Hepatocyte (in vitro differentiated cells): ENCODE data around the gene CABS1.

ENCODE experiments used
- EZH2 ChIP-seq: fragments of 200-600 bp; sonication (generic); IDR thresholded peaks from 2 replicates; pipeline ENCODE4 v1.6.1; 2016; ENCODE audit warnings: antibody characterized with exemption, mild to moderate bottlenecking, borderline replicate concordance
- EZH2phosphoT487 ChIP-seq: fragments of 200-600 bp; sonication (generic); IDR thresholded peaks from one replicate; pipeline ENCODE4 v1.6.1; 2018; ENCODE audit warnings: antibody characterized with exemption, mild to moderate bottlenecking, low read depth, moderate library complexity; ENCODE audit not compliant: unreplicated experiment, severe bottlenecking
- TF ChIP-seq, protein P1 (sequence below): fragments of 200-600 bp; sonication (generic); IDR thresholded peaks from 2 replicates; pipeline ENCODE4 v1.5.1; 2016; ENCODE audit warnings: antibody characterized with exemption, mild to moderate bottlenecking; ENCODE audit not compliant: poor library complexity

DNA sequence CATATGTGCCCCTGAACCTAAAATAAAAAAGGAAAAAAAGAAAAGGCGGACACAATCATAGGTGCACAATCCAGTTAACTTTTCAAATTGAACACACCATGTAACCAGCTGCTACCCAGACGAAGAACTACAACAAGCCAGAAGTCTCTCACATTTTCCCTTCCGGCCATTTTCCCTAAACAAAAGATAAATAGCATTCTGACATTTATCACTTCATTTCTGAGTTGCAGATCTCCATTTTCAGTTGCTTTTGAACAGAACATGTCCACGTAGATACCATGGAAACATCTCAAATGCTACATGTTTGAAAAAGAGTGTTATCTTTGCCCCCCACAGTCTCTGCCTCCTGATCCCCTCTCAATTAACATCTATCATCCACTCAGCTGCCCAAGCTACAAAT is 29.2 kb upstream of the CABS1 start:
- TF ChIP-seq, protein P1, sequence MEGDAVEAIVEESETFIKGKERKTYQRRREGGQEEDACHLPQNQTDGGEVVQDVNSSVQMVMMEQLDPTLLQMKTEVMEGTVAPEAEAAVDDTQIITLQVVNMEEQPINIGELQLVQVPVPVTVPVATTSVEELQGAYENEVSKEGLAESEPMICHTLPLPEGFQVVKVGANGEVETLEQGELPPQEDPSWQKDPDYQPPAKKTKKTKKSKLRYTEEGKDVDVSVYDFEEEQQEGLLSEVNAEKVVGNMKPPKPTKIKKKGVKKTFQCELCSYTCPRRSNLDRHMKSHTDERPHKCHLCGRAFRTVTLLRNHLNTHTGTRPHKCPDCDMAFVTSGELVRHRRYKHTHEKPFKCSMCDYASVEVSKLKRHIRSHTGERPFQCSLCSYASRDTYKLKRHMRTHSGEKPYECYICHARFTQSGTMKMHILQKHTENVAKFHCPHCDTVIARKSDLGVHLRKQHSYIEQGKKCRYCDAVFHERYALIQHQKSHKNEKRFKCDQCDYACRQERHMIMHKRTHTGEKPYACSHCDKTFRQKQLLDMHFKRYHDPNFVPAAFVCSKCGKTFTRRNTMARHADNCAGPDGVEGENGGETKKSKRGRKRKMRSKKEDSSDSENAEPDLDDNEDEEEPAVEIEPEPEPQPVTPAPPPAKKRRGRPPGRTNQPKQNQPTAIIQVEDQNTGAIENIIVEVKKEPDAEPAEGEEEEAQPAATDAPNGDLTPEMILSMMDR = no peak
- TF ChIP-seq EZH2phosphoT487 = no peak
- no peak for TF ChIP-seq EZH2
